ENCODE measurements around the gene SSC5D.

Gene SSC5D

GRCh38 chr19:55474269-55475265, 13.7 kb upstream of the SSC5D start:
- no peak for DNase-seq

- peak; percentile 92 for DNase-seq
These were observed 12.0 kb upstream of the SSC5D start, which contains the start of gene ZNF628 for GRCh38 chr19:55476100-55476775. TSS of gene ZNF628 (plus strand) at chr19:55476617. CDS start at chr19:55479911, 3,294 bp downstream.

DNA sequence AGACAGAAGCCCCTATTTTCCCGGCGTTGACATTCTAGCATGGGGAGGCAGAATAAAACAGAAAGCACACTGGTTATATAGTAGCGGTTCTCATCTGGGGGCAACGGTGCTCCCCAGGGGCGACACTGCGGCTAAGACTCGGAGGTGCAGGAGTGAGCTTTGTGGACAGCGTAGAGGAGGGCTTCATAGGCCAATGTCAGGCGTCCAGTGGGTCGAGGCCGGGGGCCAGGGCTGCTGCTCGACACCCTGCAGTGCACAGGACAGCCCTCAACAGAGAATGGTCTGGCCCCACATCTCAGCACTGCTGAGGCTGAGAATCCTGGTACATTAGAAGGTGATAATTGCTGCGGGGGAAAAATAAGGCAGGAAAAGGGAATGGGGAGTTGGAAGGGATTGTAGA, 10.3 kb upstream of the SSC5D start:
- no peak for DNase-seq

DNA sequence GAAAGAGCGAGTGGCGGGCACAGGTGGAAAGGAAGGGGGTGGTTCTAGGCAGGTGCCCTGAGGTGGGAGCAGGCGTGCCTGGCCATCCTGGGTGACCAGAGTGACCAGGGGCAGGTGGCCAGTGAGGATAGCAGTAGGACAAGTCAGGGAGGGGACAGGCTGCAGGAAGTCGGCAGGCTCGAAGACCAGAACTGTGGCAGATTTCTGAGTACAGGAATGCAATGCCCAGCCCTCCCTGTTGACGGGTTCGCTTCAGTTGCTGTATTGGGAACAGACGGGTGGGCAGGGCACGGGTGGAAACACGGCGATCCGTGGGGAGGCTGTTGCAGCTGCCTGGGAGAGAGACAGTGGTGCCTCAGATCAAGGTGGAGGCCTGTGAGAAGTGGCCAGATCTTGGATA, 9.9 kb upstream of the SSC5D start:
- no peak for DNase-seq

DNA sequence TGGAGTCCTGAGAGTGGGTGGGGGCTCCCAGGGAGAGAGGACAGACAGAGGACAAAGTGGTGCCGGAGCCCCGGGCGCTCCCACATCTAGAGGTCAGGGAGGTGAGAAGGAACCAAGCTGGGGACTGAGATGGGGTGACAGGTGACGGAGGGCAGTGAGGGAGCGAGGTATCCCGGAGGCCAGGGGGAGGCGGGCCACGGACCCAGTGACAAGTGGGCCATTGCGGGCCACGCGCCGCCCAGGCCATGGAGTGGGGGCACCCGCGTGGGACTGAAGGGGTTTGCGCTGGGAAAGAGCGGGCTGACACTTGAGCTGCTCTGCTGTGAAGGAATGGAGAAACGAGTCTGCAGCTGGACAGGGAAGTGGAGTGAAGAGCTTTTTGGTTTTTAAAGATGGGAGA, 9.2 kb upstream of the SSC5D start:
- DNase-seq, result no peak

- no peak for DNase-seq
These were observed 8.6 kb upstream of the SSC5D start for GRCh38 chr19:55479451-55480230.

DNA sequence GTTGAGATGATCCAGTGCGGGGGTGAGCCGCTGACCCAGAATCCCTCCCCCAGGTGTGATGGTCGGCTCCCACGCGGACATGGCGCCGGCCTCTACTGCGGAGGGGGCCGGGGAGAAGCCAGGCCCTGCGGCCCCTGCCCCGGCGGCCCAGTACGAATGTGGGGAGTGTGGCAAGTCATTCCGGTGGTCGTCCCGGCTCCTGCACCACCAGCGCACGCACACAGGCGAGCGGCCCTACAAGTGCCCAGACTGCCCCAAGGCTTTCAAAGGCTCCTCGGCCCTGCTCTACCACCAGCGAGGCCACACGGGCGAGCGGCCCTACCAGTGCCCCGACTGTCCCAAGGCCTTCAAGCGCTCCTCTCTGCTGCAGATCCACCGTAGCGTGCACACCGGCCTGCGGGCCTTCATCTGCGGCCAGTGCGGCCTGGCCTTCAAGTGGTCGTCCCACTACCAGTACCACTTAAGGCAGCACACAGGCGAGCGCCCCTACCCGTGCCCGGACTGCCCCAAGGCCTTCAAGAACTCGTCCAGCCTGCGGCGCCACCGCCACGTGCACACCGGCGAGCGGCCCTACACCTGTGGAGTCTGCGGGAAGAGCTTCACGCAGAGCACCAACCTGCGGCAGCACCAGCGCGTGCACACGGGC, 7.0 kb upstream of the SSC5D start:
- DNase-seq, result no peak

DNA sequence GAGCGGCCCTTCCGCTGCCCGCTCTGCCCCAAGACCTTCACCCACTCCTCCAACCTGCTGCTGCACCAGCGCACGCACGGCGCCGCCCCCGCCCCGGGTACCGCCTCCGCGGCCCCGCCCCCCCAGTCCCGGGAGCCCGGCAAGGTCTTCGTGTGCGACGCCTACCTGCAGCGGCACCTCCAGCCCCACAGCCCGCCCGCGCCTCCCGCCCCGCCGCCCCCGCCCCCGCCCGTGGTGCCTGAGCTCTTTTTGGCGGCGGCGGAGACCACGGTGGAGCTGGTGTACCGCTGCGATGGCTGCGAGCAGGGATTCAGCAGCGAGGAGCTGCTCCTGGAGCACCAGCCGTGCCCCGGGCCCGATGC, 6.5 kb upstream of the SSC5D start:
- DNase-seq, result no peak

DNA sequence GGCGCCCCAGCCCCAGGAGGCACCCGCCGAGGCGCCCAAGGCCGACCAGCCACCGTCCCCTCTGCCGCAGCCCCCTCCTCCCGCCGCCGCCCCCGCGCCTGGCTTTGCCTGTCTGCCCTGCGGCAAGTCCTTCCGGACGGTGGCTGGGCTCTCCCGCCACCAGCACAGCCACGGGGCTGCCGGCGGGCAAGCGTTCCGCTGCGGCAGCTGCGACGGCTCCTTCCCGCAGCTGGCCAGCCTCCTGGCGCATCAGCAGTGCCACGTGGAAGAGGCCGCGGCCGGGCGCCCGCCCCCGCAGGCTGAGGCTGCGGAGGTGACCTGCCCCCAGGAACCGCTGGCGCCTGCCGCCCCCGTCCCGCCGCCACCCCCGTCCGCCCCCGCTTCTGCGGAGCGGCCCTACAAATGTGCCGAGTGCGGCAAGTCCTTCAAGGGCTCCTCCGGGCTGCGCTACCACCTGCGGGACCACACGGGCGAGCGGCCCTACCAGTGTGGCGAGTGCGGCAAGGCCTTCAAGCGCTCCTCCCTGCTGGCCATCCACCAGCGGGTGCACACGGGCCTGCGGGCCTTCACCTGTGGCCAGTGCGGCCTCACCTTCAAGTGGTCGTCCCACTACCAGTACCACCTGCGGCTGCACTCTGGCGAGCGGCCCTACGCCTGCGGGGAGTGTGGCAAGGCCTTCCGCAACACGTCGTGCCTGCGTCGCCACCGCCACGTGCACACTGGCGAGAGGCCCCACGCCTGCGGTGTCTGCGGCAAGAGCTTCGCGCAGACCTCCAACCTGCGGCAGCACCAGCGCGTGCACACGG, 5.9 kb upstream of the SSC5D start:
- no peak for DNase-seq

DNA sequence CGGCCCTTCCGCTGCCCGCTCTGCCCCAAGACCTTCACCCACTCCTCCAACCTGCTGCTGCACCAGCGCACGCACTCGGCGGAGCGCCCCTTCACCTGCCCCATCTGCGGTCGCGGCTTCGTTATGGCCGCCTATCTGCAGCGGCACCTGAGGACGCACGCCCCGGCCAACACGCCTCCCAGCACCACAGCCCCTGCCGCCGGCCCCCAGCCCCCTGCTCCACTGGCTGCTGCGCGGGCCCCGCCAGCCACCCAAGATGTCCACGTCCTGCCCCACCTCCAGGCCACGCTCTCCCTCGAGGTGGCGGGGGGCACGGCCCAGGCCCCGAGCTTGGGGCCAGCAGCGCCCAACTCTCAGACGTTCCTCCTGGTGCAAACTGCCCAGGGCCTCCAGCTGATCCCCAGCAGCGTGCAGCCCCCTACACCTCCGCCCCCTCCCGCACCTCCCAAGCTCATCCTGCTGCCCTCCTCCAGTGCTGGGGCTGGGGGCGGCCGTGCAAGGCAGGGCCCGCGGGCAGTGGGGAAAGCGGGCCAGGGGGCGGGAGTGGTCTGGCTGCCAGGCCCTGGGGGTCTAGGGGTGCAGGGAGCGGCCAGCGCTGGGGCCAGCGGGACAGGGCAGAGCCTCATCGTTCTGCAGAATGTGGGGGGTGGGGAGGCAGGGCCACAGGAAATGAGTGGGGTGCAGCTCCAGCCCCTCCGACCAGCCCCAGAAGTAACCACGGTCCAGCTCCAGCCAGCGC, 5.1 kb upstream of the SSC5D start:
- no peak for DNase-seq

GRCh38 chr19:55483706-55484592, 4.3 kb upstream of the SSC5D start:
- DNase-seq, result no peak

DNA sequence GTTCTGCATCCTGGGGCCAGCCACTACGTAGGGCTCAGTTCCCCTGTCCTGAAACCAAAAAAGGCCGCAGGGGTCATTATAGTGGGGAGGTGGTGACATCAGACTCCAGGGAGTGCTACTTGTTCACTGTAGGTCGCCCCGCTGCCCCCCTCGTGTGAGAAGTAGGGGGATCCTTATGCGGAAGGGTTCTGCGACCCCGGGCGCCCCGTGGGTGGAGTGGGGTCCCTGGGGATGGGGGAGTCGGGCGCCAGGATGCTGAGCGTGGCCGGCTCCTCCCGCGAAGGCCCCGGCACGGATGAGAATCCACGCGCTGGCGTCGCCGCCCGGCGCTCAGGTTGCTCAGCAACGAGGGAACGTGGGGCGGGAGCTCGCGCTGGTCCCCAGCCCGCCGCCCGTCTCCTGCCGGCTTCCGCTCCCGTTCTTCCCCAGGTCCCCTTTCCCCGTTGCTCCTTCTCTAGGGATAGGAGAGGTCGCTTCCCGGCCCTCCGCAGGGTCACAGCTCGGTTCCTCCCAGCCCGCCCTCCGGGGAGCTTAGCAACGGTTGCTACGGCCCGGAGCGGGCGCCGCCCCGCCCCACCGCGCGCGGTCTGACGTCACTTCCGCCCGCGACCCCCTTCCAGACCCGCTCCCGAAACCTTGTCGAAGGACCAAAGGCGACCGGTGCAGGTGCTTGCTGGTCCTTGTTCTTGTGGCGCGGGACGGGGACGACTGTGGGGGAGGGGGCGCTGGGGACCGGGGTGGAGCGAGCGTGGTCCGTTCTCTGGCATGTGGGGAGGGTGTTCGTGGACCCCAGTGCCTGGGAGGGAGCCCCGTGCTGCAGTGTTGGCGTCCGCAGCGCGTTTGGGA, 3.4 kb upstream of the SSC5D start, which contains the start of gene NAT14:
TSS of gene NAT14 (plus strand) at position 596 of the 846 bp plus-strand sequence. CDS start 521 bp downstream, outside the sequence.
- DNase-seq, result peak; percentile 46

DNA sequence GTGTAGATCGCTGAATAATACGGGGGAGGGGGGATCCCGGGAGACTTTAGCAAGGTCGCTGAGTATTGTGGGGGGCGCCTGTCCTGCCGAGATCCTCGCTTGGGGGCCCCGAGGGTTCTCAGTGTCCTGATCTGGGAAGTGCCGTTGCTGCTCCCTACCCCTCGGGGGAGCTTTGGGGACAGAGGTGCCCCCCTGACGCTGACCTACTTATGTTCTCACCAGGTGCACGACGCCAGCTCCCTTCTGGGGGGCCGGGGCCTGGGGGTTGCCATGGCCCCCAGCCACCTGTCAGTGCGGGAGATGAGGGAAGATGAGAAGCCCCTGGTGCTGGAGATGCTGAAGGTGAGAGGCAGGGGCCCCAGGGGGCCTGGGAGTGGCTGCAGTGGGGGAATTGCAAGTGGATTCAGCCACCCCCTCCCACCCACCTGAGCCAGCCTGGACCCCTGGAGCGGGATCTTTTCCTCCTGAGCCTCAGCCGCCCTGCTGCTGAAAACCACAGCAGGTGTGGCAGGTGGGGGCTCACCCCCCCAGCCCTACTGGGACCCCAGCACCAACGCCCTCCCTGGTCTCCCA, 2.7 kb upstream of the SSC5D start:
- no peak for DNase-seq

DNA sequence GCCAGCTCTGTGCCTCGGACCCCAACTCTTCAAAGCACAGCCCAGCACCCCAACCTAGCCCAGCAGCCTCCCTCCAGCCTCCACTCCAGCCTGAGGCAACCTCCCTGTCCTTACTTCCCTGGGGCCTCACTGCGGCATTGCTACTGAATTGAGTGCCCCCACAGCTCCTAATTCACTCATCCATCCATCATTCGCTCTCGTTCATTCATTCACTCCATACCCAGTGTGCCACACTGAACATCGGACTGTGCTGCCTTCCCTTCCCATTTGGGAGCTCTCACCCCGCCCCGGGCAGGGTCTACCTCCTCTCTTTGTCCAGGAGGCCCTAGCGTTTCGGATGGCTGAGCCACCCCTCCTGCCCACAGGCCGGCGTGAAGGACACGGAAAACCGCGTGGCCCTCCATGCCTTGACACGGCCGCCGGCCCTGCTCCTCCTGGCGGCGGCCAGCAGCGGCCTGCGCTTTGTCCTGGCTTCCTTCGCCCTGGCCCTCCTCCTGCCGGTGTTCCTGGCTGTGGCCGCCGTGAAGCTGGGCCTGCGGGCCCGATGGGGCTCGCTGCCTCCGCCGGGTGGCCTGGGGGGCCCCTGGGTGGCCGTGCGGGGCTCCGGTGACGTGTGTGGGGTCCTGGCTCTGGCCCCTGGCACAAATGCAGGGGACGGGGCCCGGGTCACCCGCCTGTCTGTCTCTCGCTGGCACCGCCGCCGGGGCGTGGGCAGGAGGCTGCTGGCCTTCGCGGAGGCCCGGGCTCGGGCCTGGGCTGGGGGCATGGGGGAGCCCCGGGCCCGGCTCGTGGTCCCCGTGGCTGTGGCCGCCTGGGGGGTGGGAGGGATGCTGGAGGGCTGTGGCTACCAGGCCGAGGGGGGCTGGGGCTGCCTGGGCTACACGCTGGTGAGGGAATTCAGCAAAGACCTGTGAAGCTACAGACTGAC, 1.9 kb upstream of the SSC5D start:
- no peak for DNase-seq

DNA sequence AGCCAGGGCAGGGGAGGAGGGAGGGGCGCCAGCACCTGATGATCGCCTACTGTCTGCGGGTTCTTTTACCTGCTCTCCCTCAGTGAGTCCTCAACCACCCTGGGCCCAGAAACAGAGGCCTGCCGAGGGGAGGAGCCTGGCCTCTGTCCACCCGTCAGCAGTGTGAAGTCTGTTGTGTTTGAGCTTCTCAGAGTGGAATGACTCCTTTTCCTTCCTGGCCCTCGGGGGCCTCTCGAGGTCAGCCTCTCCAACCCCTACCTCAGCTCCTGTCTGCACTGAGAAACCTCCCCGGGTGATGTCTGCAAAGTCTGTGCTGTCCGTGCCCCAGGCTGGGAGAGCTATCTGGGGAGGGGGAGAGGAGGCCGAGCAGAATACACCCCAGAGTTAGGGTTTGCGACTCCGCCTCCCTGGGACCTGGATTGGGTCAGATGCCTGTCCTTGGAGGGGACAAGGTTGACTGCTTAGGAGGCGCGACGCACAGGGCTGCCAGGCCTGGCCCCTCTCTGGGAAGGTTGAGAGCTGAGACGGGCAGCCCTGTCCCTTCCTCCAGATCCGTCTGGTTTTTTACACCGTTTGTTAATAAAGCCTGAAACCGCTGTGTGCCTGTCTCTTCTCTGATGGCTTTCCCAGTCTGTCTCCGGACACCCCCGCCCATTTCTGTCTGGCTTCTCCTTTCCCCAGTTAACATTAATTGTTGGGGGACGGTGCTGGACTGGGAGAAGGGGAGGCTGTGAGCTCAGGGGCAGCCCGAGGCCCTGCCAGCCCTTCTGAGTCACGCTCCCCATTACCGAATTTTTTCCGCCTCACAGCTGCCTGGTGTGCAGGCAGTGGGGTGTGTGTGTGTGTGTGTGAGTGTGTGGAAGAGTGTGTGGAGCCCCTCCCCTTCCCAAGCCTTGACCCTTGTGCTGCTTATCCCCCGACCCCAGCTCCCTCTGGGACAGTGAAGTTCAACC, 989 bp upstream of the SSC5D start:
- no peak for DNase-seq
